Islet precursor cell (in vitro differentiated cells): ENCODE measurements around the gene GALNT9.

Experiments
- DNase-seq: peaks from one replicate; pipeline ENCODE4 v3.0.0-alpha.2; 2018

GALNT9 gene

GRCh38 chr12:132178801-132179401 is 150.5 kb downstream of the GALNT9 start:
- no peak for DNase-seq

DNA sequence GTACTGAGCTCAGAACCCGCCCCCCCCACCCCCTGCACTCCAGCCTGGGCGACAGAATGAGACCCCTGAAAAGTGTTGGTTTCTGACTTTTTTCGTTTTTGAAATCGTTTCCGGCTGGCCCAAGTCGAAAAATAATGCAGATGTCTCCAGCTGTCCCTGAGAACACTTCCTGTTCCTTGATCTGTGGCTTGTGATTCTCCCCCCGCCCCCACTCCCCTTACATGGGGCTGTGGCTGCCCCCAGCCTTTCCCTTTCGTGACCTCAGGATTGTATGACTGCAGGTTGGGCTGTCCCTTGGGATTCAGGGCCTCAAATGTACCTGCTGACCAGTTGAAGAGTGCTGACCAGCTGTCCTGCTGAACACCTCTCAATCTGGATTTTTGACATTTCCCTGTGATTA is 151.1 kb downstream of the GALNT9 start:
- no peak for DNase-seq

- DNase-seq = no peak
Measured at GRCh38 chr12:132176920-132177551, 152.4 kb downstream of the GALNT9 start.

- DNase-seq = no peak
Measured at GRCh38 chr12:132176385-132176919, 152.9 kb downstream of the GALNT9 start.

DNA sequence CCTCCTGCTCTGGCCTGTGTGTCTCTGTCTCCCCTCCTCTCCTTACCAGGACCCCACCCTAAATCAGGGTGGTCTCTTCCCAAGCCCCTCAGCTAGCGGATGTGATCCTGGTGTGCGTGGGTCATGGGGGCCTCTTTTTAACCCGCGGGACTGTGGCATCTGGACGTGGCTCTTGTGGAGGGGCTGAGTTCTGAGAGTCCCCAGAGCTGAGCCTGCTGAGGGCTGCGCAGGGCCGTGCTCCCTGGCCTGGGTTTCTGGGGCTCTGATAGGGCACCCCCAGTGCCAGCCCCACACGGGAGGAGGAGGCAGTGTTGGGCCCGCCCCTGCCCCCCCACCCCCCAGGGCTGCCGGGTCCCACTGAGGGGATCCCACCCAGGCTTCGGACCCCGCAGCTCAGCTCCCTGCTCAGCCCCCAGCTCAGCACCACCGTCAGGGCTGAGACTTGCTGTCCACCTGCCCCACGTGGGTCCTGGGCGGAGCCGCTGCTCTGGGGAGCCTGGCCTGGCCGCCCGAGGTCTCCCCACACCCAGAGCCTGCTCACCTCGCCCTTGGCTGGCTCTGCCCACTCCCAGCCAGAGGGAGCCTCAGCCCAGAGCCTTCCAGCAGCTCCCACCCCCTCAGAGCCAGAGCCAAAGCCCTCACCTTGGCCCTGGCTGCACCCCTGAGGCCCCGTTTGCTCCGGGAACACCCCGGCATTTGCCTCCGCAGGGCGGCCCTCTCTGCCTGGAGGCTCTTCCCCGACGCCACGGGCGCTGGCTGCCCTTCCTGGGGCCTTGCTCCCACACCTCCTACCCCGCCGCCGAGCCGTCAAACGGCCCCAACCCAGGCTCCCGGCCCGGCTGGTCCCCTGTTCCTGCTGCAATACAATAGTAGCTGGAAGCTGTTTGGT is 153.6 kb downstream of the GALNT9 start:
- DNase-seq = no peak

DNA sequence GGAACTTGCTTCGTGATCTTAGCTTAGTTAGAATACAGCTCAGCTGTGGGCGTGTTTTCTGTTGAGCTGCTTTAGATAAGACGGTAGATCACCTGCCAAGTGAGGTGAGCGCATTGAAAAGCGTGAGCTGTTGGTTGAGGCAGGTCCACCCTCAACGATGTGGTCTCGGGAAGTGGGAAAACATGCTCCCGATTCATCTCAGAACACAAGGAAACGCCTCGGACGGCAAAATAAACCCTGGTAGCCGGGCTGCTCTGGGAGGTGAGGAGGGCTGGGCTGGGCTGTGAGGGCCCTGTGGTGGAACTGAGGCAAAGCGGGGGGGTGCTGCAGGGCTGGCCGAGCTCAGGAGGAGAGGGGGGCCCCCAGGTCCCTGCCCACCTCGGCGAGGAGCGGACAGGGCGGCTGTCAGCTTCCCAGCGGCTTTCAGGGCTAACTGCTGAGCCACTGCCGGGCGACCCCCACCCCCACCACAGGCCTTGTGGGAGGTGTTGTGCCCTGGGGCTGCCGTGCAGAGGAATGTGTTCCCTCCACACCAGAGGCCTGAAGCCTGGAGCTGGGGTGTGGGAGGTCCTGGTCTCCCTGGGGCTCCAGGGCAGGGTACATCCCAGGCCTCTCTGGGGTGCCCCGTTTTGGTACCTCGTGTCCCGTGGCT is 154.4 kb downstream of the GALNT9 start:
- DNase-seq = peak; percentile 77

DNA sequence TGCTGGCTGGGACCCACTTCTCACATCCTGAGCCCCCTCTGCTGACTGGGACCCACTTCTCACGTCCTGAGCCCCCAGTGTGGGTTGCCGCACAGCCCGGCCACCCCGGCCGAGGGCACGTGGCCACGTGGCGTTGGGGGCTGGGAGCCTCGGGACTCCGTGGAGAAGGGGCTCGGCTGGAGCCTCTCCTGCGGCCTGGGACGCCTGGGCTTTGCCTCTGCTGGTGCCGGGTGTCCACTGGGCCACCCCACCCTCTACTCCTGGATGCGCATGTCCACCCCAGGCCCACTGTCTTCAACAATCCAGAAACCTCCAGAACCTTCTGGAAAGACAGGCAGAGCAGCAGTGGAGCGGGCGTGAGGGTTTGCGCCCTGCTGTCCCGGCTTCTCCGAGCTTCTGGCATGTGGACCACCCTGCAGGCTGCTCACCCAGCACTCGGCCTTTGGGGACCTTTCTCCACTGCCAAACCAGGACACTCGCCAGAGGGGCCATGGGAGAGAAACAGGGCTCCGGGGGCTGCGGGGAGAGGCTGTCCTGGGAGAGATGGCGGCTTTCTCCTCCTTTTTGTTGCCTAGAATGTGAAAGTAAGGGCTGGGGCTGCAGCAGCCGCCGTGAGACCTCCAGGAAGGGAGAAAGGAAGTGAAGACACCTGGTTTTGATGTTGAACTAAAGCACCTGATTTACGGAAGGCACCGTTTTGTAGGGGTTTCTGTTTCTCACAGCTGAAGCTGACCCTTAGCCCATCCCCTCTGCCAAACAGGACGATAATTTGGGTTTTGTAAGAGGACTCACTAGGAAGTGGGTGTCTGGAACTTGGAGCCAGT is 155.2 kb downstream of the GALNT9 start:
- DNase-seq = no peak

- DNase-seq = no peak
Measured at GRCh38 chr12:132173135-132174014, 156.0 kb downstream of the GALNT9 start.

DNA sequence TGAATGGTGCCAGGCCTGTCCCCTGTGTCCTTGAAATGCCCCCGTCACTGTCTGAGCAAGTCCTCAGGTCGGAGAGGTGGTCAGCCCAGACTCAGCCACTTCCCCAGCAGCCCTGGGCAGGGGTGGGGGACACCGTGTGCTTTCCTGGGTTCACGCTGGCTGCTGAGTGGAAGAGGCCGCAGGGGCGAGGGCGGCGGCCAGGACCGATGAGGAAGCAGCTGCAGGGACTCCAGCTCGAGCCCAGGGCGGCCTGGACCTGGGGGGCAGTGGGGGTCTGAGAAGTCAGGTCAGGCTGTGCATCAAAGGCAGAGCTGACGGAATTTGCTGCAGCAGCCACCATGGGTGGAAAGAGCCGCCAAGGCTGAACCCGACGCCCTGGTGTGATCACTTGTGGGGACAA is 156.8 kb downstream of the GALNT9 start:
- DNase-seq = no peak

- DNase-seq = no peak
Measured at GRCh38 chr12:132171968-132172521, 157.3 kb downstream of the GALNT9 start.

GRCh38 chr12:132171293-132171967 is 158.0 kb downstream of the GALNT9 start:
- DNase-seq = no peak

- DNase-seq = no peak
Measured at GRCh38 chr12:132170637-132171292, 158.6 kb downstream of the GALNT9 start.

- no peak for DNase-seq
Measured at GRCh38 chr12:132170094-132170636, 159.2 kb downstream of the GALNT9 start.

DNA sequence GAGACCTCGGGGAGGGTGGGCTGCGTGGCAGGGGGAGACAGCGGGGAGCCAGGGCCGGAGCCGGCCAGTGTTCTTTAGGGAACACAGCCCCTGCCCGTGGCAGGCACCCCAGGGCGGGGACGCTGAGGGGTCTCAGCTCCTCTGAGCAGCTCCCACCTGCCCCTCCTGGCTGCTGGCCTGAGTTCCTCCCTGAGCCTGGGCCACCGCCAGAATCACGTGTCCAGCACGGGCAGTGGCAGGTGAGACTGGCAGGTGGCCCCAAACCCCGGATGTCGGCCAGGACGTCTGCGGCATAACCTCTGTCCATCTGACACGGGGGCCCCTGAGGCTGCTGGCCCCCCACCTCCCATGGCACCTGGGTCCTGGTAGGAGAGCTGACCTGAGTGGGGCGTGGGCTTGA is 160.0 kb downstream of the GALNT9 start:
- no peak for DNase-seq

DNA sequence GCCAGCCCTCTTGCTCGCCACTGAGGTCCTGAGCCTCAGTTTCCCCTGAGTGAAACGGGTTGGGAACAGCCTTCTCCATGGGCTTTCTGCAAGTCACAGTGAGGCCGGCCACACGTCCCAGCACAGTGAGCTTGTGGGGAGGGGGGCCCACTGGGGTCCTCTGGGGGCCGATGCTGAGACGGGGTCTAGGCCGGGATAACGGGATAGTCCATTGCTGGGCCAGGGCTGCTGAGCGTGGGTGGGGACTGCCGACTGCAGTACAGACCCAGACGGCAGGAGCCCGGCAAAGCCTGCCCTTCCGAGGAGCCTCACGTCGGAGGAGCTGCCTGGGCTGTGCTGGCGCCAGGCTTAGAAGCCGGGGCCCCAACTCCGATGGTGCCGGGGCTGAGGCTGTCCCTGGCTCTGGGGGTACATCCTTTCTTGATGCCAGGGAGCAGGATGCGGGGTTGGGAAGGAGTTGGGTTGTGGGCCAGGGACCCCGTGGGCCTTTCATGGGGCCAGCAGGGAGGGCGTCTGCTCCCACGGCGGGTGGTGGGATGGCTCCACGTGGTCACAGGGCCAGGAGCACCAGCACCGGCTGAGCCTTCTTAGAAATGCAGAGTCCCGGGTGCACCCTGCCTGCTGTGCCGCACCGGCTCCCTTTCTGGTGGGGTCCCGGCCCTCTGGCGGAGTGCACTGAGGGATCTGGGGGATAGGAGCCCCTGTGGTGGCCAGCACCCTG is 160.9 kb downstream of the GALNT9 start:
- DNase-seq = no peak

DNA sequence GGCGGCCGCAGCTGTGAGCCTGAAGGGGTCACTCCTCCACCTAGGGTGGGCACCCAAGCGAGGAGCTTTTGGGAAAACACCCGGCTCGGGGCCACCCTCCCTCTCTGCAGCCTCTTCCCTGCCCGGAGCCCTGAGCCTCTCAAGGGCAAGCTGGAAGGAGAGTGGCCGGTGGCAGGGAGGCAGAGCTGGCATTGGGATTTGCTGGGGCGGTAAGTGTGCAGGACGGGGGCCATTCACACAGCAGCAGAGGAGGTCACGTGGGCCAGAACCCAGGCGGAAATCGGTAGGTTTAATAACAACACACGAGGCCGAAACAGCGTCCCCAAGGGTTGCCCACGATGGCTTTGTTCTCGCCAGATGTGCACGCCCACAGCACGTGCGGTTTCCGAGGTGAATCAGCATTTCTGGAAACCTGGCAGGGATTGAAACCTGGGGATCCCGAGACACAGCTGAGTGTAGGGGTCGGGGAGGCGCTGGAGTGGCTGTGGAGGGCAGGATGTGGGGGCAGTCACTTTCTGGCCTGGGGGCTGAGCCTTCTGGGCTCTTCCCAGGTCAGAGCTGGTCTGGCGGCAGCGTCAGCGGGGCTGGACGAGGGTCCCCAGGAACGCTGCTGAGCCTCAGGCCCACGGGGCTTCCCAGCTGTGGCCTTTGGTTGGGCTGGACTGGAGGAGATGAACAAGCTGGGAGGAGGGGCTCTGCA is 161.6 kb downstream of the GALNT9 start:
- no peak for DNase-seq

DNA sequence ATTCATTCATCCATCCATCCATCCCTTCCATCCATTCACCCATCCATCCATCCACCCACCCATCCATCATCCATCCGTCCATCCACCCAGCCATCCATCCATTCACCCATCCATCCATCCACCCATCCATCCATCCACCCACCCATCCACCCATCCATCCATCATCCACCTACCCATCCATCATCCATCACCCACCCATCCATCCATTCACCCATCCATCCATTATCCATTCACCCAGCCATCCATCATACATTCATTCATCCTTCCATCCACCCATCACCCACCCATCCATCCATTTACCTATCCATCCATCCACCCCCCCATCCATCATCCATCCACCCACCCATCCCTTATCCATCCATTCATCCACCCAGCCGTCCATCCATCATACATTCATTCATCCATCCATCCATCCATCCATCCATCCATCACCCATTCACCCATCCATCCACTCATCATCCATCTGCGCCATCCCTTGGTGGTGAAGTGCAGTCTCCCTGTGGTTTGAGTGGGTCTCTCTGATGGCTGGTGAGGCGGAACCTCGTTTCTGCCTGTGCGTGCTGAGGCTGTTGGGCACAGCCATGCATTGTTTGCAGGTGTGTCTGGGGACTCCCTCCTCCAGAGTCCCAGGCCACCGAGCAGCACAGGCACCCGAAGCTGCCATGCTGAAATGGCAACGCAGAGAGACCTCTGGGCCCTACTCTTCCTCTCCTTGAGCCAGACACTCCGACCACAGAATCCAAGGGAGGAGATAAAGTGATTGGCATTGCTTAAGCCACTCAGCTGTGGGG is 162.4 kb downstream of the GALNT9 start:
- DNase-seq = no peak
